ENCODE measurements around the gene UGT1A5.

- TF ChIP-seq EZH2 (IDR thresholded peaks at IDR 0.05) (no peak), CTCF (IDR thresholded peaks at IDR 0.05 in 2 of 3, conservative IDR thresholded peaks at IDR 0.05 in 1 of 3; ENCODE audit: borderline replicate concordance in 1 of 3, insufficient read depth in 1 of 3, low read depth in 2 of 3, low read length in 2 of 3) (no peak), YY1 (IDR thresholded peaks at IDR 0.05; ENCODE audit: extremely low read depth, insufficient replicate concordance, low read depth, low read length) (no peak), POLR2AphosphoS5 (IDR thresholded peaks at IDR 0.05; ENCODE audit: low read depth, low read length) (no peak), EZH2phosphoT487 (IDR thresholded peaks at IDR 0.05; ENCODE audit: borderline replicate concordance) (no peak), POLR2A (IDR thresholded peaks at IDR 0.05; ENCODE audit: borderline replicate concordance, extremely low read depth, insufficient read depth, insufficient read length) (no peak), CEBPB (IDR thresholded peaks at IDR 0.05; ENCODE audit: low read depth) (no peak), REST (IDR thresholded peaks at IDR 0.05; ENCODE audit: low read depth) (no peak)
Observed at GRCh38 chr2:233706720-233707119, 6.0 kb upstream of the UGT1A5 start.

Measured in HCT116 (cell line).